Fibroblast of lung (primary cell): ENCODE measurements around the gene MACF1. TPM values are rescaled to one million over a fixed set of nuclear protein-coding genes. Genes with fewer than 3 reads are reported as not detected.
A peak's percentile ranks its signal among the peaks of the same experiment; 100 is the strongest.

ENCODE experiments used
- DNase-seq, 2 donors: peaks; one replicate each; pipeline versions ENCODE4 v3.0.0 to v3.0.0-alpha.2; 2010; ENCODE audit warnings: low read depth in 2 of 2
- H2AFZ ChIP-seq: 2 replicates; pipeline ENCODE4 v1.5.1; 2012; ENCODE audit warnings: low read length, control low read depth, inconsistent platforms
- H3K27ac ChIP-seq: 2 replicates; pipeline ENCODE4 v1.5.1; 2011; ENCODE audit warnings: low read length, control low read depth; ENCODE audit not compliant: insufficient read depth
- H3K27me3 ChIP-seq: 2 replicates; pipeline ENCODE4 v1.5.1; 2011; ENCODE audit warnings: mild to moderate bottlenecking, low read length; ENCODE audit not compliant: control insufficient read depth, insufficient read depth
- H3K36me3 ChIP-seq: 2 replicates; pipeline ENCODE4 v1.5.1; 2011; ENCODE audit warnings: low read length; ENCODE audit not compliant: control insufficient read depth, insufficient read depth
- H3K4me1 ChIP-seq: 2 replicates; pipeline ENCODE4 v1.5.1; 2011; ENCODE audit warnings: low read length; ENCODE audit not compliant: control insufficient read depth, insufficient read depth; ENCODE audit errors: extremely low read depth
- H3K4me2 ChIP-seq: 2 replicates; pipeline ENCODE4 v1.5.1; 2011; ENCODE audit warnings: low read length, control low read depth; ENCODE audit not compliant: insufficient read depth; ENCODE audit errors: extremely low read depth
- H3K4me3 ChIP-seq, 4 experiments: fragments of 200-600 bp in 1 of 4; sonication (generic) in 1 of 4; replicated peaks in 1 of 4; 2 replicates each; pipeline ENCODE4 v1.5.1; 2011 to 2016; ENCODE audit warnings: low read length in 4 of 4, low read depth in 3 of 4, mild to moderate bottlenecking in 3 of 4, control low read depth in 2 of 4, inconsistent platforms in 1 of 4, mixed read lengths in 1 of 4; ENCODE audit not compliant: insufficient read depth in 1 of 4; ENCODE audit errors: control extremely low read depth in 1 of 4
- H3K79me2 ChIP-seq: 2 replicates; pipeline ENCODE4 v1.5.1; 2012; ENCODE audit warnings: mild to moderate bottlenecking, low read length, inconsistent platforms; ENCODE audit not compliant: control insufficient read depth, insufficient read depth
- H3K9ac ChIP-seq: 2 replicates; pipeline ENCODE4 v1.5.1; 2011; ENCODE audit warnings: mild to moderate bottlenecking, low read length, control low read depth; ENCODE audit not compliant: insufficient read depth
- H3K9me3 ChIP-seq: 2 replicates; pipeline ENCODE4 v1.5.1; 2012; ENCODE audit warnings: low read depth, low read length; ENCODE audit not compliant: control insufficient read depth, insufficient read depth
- H4K20me1 ChIP-seq: 2 replicates; pipeline ENCODE4 v1.5.1; 2011; ENCODE audit warnings: low read length; ENCODE audit not compliant: control insufficient read depth, insufficient read depth; ENCODE audit errors: extremely low read depth
- EZH2 ChIP-seq: IDR thresholded peaks from 2 replicates; pipeline ENCODE4 v1.5.1; 2012; ENCODE audit warnings: low read length, control low read depth, mild to moderate bottlenecking; ENCODE audit errors: missing control alignments
- polyA plus RNA-seq, 2 donors: library from polyadenylated mRNA; depleted of rRNA in 1 of 2; stranded (reverse) in 1 of 2; unstranded in 1 of 2; fragments of >200 nt; gene quantifications; 2 replicates each; pipeline ENCODE4 v1.2.1, GENCODE V29; 2011 to 2012; ENCODE audit warnings: missing spikeins in 1 of 2
- total RNA-seq: library from RNA; depleted of rRNA; stranded (reverse); fragments of >200 nt; gene quantifications from 2 replicates; pipeline ENCODE4 v1.2.1, GENCODE V29; 2014
- TF ChIP-seq, protein P1 (sequence below), 2 donors: IDR thresholded peaks in 1 of 2; conservative IDR thresholded peaks in 1 of 2; 1 replicate in 1 of 2; 2 replicates in 1 of 2; pipeline ENCODE4 v1.5.1; 2011 to 2012; ENCODE audit warnings: low read length in 2 of 2, control low read depth in 1 of 2, inconsistent platforms in 1 of 2, low read depth in 1 of 2, mild to moderate bottlenecking in 1 of 2

MACF1 gene
- total and polyA plus RNA-seq, 2 donors (not counting 1 experiment from before 2014, with no cell fraction given), result 178 to 414 TPM

DNA sequence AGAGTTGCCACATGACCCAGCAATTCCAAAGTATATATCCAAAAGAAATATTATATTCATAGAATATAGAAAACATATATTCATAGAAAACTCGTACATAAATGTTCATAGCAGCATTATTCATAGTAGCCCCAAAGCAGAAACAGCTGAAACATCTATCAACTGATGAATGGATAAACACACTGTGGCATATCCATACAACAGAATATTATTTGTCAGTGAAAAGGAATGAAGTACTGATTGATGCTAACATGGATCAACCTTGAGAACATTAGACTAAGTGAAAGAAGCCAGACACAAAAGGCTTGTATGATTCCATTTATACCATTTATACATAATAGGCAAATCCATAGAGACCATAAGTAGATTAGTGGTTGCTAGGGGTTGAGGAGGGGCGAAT is 21.7 kb upstream of the MACF1 start:
- Histone ChIP-seq H3K27ac (no peak overlapping the region), H3K36me3 (no peaks in the 10 kb centered on the region), H3K9ac (no peak overlapping the region), H3K9me3 (no peaks in the 10 kb centered on the region), H3K4me2 (no peak overlapping the region), H3K4me1 (peaks cover 22% of the 10 kb centered on the region), H3K27me3 (no peaks in the 10 kb centered on the region), H4K20me1 (no peaks in the 10 kb centered on the region), H2AFZ (no peak overlapping the region), H3K79me2 (peaks cover 66% of the 10 kb centered on the region), H3K4me3 (no peak overlapping the region)
- DNase-seq, result no peak
- TF ChIP-seq, protein P1, sequence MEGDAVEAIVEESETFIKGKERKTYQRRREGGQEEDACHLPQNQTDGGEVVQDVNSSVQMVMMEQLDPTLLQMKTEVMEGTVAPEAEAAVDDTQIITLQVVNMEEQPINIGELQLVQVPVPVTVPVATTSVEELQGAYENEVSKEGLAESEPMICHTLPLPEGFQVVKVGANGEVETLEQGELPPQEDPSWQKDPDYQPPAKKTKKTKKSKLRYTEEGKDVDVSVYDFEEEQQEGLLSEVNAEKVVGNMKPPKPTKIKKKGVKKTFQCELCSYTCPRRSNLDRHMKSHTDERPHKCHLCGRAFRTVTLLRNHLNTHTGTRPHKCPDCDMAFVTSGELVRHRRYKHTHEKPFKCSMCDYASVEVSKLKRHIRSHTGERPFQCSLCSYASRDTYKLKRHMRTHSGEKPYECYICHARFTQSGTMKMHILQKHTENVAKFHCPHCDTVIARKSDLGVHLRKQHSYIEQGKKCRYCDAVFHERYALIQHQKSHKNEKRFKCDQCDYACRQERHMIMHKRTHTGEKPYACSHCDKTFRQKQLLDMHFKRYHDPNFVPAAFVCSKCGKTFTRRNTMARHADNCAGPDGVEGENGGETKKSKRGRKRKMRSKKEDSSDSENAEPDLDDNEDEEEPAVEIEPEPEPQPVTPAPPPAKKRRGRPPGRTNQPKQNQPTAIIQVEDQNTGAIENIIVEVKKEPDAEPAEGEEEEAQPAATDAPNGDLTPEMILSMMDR (conservative IDR thresholded peaks at IDR 0.05 in 1 of 2, IDR thresholded peaks at IDR 0.05 in 1 of 2; ENCODE audit: low read depth in 1 of 2, low read length in 2 of 2), result no peak
- TF ChIP-seq EZH2, result no peak

DNA sequence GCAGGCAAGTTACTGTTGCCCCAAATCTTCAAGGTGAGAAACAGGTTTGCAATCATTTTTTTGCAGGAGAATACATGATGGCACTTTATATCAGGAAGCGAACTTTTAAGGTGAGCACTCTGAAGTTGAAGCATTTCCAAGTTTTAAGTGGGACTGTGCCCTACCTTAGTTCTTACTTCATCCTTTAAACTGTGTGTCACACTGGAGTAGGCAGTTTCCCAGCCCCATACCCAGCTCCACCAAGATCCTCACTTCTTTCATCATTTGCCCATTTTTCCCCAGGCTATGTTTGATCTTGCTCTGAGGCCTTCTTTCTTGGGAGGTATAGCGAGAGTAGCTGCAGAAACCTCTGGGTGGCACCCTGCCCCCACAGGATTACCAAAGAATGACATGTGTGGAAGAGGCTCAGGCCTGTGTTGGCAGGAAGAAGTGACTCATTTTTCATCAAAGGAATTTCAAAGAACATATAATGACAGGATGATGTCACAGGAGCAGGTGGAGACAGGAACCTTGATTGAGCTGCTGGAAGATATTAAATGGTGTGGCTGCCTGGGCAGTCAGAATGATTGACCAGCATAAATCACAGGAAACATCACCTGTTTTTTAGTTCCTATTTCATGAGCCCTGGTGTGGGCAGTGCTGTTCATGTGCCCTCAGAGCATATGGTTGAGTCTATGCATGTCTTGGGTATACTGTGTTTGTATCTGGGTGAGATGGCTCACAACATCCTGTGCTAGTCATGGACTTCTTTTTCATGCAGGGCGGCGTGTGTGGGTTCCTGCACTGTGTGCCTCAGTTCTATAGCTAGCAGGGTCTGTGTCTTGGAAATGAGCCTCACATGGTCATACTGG is 20.8 kb upstream of the MACF1 start:
- Histone ChIP-seq H3K4me3 (no peak overlapping the region), H3K4me1 (peaks cover 19% of the 10 kb centered on the region), H2AFZ (no peak overlapping the region), H3K36me3 (no peaks in the 10 kb centered on the region), H3K79me2 (peaks cover 73% of the 10 kb centered on the region), H3K9me3 (no peaks in the 10 kb centered on the region), H3K27me3 (no peaks in the 10 kb centered on the region), H4K20me1 (no peaks in the 10 kb centered on the region), H3K27ac (peak overlapping the region; percentile 34), H3K9ac (no peak overlapping the region), H3K4me2 (no peak overlapping the region)
- DNase-seq, result peak; percentile 50 to 85
- TF ChIP-seq, protein P1 (conservative IDR thresholded peaks at IDR 0.05 in 1 of 2, IDR thresholded peaks at IDR 0.05 in 1 of 2; ENCODE audit: low read depth in 1 of 2, low read length in 2 of 2), result peak; percentile 24 to 27
- TF ChIP-seq EZH2, result no peak

DNA sequence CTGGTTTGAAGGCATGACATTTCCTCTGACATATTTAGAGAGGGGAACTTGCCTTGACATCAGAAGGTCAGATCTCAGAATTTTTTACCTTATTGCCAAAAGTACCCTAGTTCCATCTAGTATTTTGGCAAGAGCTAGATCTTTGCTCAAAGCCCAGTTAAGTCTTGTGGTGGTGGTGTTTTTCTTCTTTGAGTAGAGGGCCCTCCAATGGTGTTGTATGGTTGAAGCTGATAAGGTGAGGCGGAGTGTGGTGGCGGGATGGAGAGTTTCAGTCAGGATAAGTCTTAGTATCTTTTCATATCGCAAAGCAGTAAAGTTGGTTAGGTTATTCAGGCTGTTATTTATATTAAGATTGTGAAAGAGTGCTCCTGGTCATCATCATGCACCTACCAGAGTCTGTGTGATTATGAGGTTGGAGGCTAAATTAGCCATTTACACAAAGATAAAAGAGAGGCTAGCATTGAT is 20.1 kb upstream of the MACF1 start:
- H3K27me3 ChIP-seq, result no peaks in the 10 kb centered on the region
- H3K9ac ChIP-seq, result no peak overlapping the region
- H3K27ac ChIP-seq, result peak overlapping the region; percentile 34
- H2AFZ ChIP-seq, result no peak overlapping the region
- no peaks in the 10 kb centered on the region for H3K9me3 ChIP-seq
- peaks cover 79% of the 10 kb centered on the region for H3K79me2 ChIP-seq
- no peak for TF ChIP-seq EZH2
- TF ChIP-seq, protein P1 (conservative IDR thresholded peaks at IDR 0.05 in 1 of 2, IDR thresholded peaks at IDR 0.05 in 1 of 2; ENCODE audit: low read depth in 1 of 2, low read length in 2 of 2), result no peak
- H3K4me1 ChIP-seq, result peaks cover 24% of the 10 kb centered on the region
- no peaks in the 10 kb centered on the region for H4K20me1 ChIP-seq
- H3K4me2 ChIP-seq, result no peak overlapping the region
- no peak for DNase-seq
- H3K4me3 ChIP-seq, result no peak overlapping the region
- no peaks in the 10 kb centered on the region for H3K36me3 ChIP-seq
